Effector memory CD4-positive, alpha-beta T cell (primary cell): ENCODE measurements around the gene CCDC174.
"Not testable (repeated sequence)": the region's sequence is repeated elsewhere in the genome, so short reads cannot be mapped to it uniquely, and the experiment has no call there.

Experiments
- DNase-seq, 3 donors: peaks; one replicate each; pipeline ENCODE4 v3.0.0-alpha.2; 2020
- H3K27ac ChIP-seq: 2 replicates; pipeline ENCODE4 v1.7.0; 2013; ENCODE audit warnings: mild to moderate bottlenecking, low read length, moderate library complexity; ENCODE audit not compliant: insufficient read depth, poor library complexity, severe bottlenecking
- H3K27me3 ChIP-seq: replicated peaks from 2 replicates; pipeline ENCODE4 v1.7.0; 2013; ENCODE audit warnings: mild to moderate bottlenecking, low read length; ENCODE audit not compliant: insufficient read depth, control insufficient read depth, poor library complexity, severe bottlenecking
- H3K36me3 ChIP-seq: 2 replicates; pipeline ENCODE4 v1.7.0; 2013; ENCODE audit warnings: mild to moderate bottlenecking, low read length, moderate library complexity; ENCODE audit not compliant: control insufficient read depth, insufficient read depth
- H3K4me1 ChIP-seq: 2 replicates; pipeline ENCODE4 v1.7.0; 2013; ENCODE audit warnings: low read length, mild to moderate bottlenecking; ENCODE audit not compliant: control insufficient read depth, insufficient read depth, poor library complexity, severe bottlenecking
- H3K4me3 ChIP-seq: 2 replicates; pipeline ENCODE4 v1.7.0; 2013; ENCODE audit warnings: low read length, low read depth, mild to moderate bottlenecking; ENCODE audit not compliant: insufficient read depth, poor library complexity, severe bottlenecking
- H3K9me3 ChIP-seq: 2 replicates; pipeline ENCODE4 v1.7.0; 2013; ENCODE audit warnings: mild to moderate bottlenecking, low read length, moderate library complexity; ENCODE audit not compliant: control insufficient read depth

The CCDC174 gene

GRCh38 chr3:14649466-14649865 lies 2.1 kb upstream of the CCDC174 start:
- Histone ChIP-seq H3K4me1 (peaks cover 19% of the 10 kb centered on the region), H3K27me3 (no peaks in the 10 kb centered on the region), H3K4me3 (no peak overlapping the region), H3K9me3 (no peaks in the 10 kb centered on the region), H3K36me3 (no peaks in the 10 kb centered on the region), H3K27ac (no peak overlapping the region)
- DNase-seq = no peak

GRCh38 chr3:14650193-14650592 lies 1.4 kb upstream of the CCDC174 start:
- Histone ChIP-seq H3K4me3 (no peak overlapping the region), H3K27me3 (no peaks in the 10 kb centered on the region), H3K27ac (no peak overlapping the region), H3K36me3 (peaks cover 6% of the 10 kb centered on the region), H3K9me3 (no peaks in the 10 kb centered on the region), H3K4me1 (peaks cover 19% of the 10 kb centered on the region)
- no peak for DNase-seq

- H3K27ac ChIP-seq = peak overlapping the region; percentile 97
- not testable (repeated sequence) for DNase-seq, H3K9me3 ChIP-seq, H3K27me3 ChIP-seq
- H3K36me3 ChIP-seq = peaks cover 26% of the 10 kb centered on the region
- peak overlapping the region; percentile 88 for H3K4me3 ChIP-seq
- peaks cover 19% of the 10 kb centered on the region for H3K4me1 ChIP-seq
These were observed 872 bp downstream of the CCDC174 start for GRCh38 chr3:14652360-14652907.

- H3K36me3 ChIP-seq = peaks cover 76% of the 10 kb centered on the region
These were observed 6.0 kb downstream of the CCDC174 start for GRCh38 chr3:14657579-14657978.

GRCh38 chr3:14658978-14659377 lies 7.4 kb downstream of the CCDC174 start:
- no peak overlapping the region for H3K27ac ChIP-seq
- peaks cover under 1% of the 10 kb centered on the region for H3K4me1 ChIP-seq
- no peak for DNase-seq
- peaks cover 90% of the 10 kb centered on the region for H3K36me3 ChIP-seq
- no peak overlapping the region for H3K4me3 ChIP-seq
- no peaks in the 10 kb centered on the region for H3K9me3 ChIP-seq
- H3K27me3 ChIP-seq = no peaks in the 10 kb centered on the region

More at GRCh38 chr3:14657579-14657978, 6.0 kb downstream of the CCDC174 start:
- Histone ChIP-seq H3K9me3 (no peaks in the 10 kb centered on the region), H3K27me3 (no peaks in the 10 kb centered on the region), H3K27ac (no peak overlapping the region), H3K4me3 (no peak overlapping the region), H3K4me1 (peaks cover 13% of the 10 kb centered on the region)
- DNase-seq = no peak

GRCh38 chr3:14660942-14661341 lies 9.4 kb downstream of the CCDC174 start:
- Histone ChIP-seq H3K4me1 (no peaks in the 10 kb centered on the region), H3K36me3 (peaks cover 98% of the 10 kb centered on the region), H3K27ac (no peak overlapping the region), H3K27me3 (no peaks in the 10 kb centered on the region), H3K4me3 (no peak overlapping the region), H3K9me3 (no peaks in the 10 kb centered on the region)
- DNase-seq = no peak

GRCh38 chr3:14663396-14664135 lies 12.0 kb downstream of the CCDC174 start:
- H3K4me1 ChIP-seq = no peaks in the 10 kb centered on the region
- H3K27me3 ChIP-seq = no peaks in the 10 kb centered on the region
- DNase-seq = no peak
- H3K36me3 ChIP-seq = peaks cover 96% of the 10 kb centered on the region
- H3K9me3 ChIP-seq = no peaks in the 10 kb centered on the region
- no peak overlapping the region for H3K4me3 ChIP-seq
- no peak overlapping the region for H3K27ac ChIP-seq

- peaks cover 96% of the 10 kb centered on the region for H3K36me3 ChIP-seq
- no peak for DNase-seq
- H3K27me3 ChIP-seq = no peaks in the 10 kb centered on the region
- H3K4me3 ChIP-seq = no peak overlapping the region
- no peaks in the 10 kb centered on the region for H3K9me3 ChIP-seq
- no peak overlapping the region for H3K27ac ChIP-seq
- no peaks in the 10 kb centered on the region for H3K4me1 ChIP-seq
These were observed 12.6 kb downstream of the CCDC174 start for GRCh38 chr3:14664170-14664569.

- peaks cover 51% of the 10 kb centered on the region for H3K36me3 ChIP-seq
- H3K4me1 ChIP-seq = no peaks in the 10 kb centered on the region
- H3K27me3 ChIP-seq = no peaks in the 10 kb centered on the region
- H3K4me3 ChIP-seq = no peak overlapping the region
- DNase-seq = no peak
- no peak overlapping the region for H3K27ac ChIP-seq
- no peaks in the 10 kb centered on the region for H3K9me3 ChIP-seq
These were observed 21.0 kb downstream of the CCDC174 start for GRCh38 chr3:14672588-14672987.

- H3K36me3 ChIP-seq = peaks cover 30% of the 10 kb centered on the region
- no peaks in the 10 kb centered on the region for H3K4me1 ChIP-seq
- H3K9me3 ChIP-seq = no peaks in the 10 kb centered on the region
- H3K4me3 ChIP-seq = no peak within 1 kb of the TSS
- no peak within 1 kb of the TSS for H3K27ac ChIP-seq
- no peak for DNase-seq
- H3K27me3 ChIP-seq = no peaks in the 10 kb centered on the region
These were observed 23.3 kb downstream of the CCDC174 start, which contains the start of gene C3orf20 for GRCh38 chr3:14674841-14675240. C3orf20 (plus strand) TSS chr3:14675141; CDS start chr3:14682714, 7,573 bp downstream.
